NCI-H187 treated with DMSO at 0.1 percent for 48 hours (cell line): ENCODE measurements around the gene UROS.

Experiments used
- DNase-seq: peaks from one replicate; lab custom pipeline; 2025; lab: John Stamatoyannopoulos, UW

Gene UROS

DNA sequence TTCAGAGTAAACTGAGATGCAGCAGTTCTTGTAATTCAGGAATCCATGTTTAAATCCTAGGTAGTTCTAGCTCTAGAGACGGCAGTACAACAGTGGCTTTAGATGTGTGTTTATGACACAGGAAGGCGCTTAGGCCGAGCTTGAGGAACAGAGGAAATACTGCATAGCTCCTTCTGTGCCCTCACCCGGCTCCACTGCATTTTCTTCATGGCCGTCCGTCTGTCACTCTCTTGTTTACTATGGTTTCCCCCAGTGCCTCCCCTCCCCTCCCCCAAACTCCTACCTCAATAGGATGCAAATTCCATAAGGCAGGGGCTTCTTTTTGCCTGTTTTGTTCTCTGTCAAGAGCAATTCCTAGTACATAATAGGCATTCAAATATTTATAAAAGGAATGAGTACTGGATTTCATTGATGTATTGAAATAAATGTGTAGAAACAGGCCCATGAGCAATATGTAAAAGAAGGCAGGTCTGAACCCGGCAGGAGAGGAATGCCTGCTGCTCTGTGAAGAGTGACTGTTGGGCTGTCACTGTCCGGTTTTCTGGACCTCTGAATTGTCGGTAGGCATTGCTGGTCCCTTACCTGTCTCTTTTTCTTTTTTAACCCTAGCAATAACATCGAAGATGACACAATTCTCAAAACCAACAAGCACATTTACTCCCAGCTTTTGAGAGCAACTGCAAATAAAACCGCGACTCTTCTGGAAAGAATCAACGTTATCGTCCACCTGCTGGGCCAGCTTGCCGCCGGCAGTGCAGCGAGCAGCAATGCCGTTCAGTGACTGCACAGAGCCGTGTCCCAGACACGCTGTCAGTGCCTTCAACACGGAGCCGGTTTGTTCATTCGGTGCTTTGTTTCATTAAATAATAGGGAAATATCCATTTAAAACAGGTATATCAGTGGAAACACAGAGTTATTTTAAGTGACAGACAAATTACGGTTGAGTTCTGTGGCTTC lies 60.1 kb downstream of the UROS start:
- no peak for DNase-seq

DNA sequence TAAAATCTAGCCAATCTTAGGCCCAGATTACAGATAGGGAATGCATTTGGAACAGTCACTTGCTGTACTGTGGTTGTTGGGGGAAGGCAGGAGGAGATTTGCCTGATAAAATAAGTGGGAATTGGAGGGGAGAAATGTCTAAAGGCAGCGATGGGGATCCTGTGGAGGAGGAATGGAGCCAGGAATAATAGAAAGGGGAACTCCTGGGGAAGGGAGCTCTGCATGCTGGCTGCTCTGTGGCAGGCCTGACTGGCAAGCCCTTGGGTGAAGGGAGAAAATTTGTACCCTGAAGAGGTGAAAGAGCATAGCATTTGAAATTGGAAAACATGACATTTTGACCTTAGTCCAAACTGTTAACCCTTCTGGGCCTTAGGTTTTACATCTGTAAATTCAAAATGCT lies 61.1 kb downstream of the UROS start:
- no peak for DNase-seq

DNA sequence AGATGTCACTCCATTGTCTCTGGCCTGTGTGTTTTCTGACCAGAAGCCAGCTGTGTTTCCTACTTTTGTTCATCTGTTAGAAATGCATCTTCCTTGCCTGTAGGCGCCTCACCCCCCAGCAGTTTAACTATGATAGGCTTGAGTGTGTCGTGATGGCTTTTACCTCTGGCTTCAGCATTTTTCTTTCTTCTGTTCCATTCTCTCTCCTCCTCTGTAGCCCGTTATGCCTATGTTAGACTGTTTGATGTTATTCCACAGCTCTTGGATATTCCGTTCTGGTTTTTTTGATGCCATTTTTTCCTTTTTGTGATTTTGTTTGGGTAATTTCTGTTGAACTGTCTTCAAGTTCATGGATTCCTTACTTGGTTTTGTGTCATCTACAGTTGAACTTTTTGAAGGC lies 65.3 kb downstream of the UROS start:
- DNase-seq: no peak

DNA sequence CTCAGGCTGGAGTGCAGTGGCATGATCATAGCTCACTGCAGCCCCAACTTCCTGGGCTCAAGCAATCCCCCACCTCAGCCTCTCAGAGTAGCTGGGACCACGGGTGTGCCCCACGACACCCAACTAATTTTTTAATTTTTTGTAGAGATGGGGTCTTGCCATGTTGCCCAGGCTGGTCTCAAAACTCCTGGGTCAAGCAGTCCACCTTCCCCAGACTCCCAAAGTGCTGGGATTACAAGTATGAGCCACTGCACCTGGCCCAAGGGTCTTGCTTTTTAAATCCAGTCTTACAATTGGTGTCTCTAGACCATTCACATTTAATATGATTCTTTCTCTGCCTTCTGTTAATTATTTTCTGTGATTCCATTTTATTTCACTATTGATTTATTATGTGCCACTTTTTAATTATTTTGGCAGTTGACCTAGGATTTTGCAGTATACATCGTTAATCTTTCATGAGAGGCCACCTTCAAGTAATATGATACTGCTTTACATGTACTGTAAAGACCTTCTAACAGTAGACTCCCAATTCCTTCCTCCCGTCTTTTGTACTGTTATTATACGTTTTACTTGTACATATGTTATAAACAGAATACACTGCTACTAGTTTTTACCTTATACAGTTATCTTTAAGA lies 66.1 kb downstream of the UROS start:
- DNase-seq: no peak

DNA sequence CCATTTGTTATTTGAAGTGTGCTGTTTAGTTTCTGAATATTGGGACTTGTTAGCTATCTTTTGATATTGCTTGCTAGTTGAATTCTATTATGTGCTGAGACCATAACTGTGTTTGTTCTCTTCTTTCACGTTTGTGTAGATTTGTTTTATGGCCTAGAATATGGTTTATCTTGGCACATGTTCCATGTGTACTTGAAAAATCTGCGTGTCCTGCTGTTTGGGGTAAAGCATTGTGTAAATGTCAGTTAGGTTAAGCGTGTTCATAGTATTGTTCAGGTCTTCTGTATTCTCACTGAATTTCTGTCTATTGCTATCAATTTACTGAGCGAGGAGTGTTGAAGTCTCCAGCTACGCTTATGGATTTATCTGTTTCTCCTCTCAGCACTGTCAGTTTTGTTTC lies 66.9 kb downstream of the UROS start:
- no peak for DNase-seq

DNA sequence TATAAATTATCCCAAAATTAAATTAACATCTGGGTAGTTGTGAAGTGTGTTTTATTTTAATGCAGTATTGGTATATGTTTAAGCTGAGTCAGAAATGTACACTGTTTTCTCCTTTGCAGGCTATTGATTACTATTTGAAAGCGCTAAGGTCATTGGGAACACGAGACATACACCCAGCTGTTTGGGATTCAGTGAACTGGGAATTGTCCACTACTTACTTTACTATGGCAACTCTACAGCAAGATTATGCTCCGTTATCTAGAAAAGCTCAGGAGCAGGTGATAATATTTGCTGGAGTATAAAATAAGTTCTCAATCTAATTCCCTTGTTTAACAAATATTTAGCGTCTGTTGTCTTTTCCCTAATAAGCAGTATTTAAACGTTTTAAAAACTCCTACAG lies 75.6 kb downstream of the UROS start:
- DNase-seq: no peak

DNA sequence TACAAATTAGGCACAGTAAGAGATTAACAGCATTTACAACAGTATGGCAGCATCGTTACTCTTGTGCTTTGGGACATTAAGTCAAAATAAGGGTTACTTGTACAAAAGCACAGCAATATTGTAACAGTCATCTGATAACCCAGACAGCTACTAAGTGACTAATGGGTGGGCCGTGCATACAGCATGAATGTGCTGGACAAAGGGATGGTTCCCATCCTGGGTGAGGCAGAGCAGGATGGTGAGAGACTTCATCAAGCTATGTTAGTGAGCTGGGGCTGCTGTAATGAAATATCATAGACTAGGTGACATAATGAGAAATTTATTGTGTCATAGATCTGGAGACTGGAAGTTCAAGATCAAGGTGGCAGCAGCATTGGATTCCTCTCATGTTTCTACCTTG lies 78.1 kb downstream of the UROS start:
- no peak for DNase-seq

DNA sequence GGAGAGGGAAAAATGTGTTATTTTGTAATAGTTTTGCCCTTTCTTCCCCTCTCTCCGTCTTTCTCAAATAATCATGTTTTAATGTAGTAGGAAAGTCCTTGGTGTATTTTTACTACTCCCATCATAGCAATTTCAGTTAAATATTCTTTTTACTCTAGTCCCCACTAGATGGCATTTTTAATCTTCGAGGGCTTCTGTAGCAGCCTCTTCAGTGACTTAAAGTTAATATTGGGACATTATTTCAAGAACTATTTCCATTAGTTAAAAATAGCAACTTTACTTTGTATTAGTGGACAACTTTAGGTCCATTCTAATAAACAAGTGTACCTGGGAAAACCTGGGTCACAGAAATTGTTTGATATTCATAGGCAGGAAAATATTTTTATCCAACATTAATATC lies 80.6 kb downstream of the UROS start:
- no peak for DNase-seq

DNA sequence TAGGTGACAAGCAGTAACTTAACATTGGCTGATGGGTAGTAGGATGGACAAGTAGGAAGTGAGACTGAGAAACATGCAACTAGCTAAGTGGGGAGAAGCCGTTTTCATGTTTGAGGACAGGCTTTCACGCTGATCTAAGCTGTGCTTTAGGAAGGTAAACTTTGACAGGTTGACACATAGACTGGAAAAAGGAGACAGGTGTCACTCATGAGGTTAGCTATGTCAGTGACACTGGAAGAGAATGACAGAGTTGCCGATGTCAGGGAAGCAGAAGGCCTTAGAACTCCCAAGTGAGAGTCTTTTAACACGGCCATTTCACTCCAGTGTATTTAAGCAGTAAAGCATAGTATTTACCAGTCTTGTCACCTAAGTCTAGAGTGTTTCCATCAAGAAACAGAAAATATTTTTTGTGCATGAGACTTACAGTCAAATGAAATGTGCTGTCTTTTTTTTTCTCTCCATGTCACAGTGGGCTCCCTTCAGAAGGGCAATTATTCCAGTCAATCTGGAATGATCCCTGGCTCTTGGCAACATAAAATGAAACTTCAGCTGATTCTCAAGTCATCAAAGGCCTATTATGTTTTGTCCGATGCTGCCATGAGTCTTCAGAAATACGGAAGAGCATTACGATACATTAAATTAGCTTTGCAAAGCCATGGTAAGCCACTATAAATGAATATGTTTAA lies 82.9 kb downstream of the UROS start:
- no peak for DNase-seq
